A673 (cell line): ENCODE data around the gene GLRA3. TPM values are rescaled to one million over a fixed set of nuclear protein-coding genes. Genes with fewer than 3 reads are reported as not detected.
A peak's percentile ranks its signal among the peaks of the same experiment; 100 is the strongest.
"Not testable (repeated sequence)": the region's sequence is repeated elsewhere in the genome, so short reads cannot be mapped to it uniquely, and the experiment has no call there.

Experiments used
- Bru-seq: library from RNA; stranded (reverse); fragments of 400-500 nt; gene quantifications from one replicate; lab custom pipeline; 2021; lab: Mats Ljungman, UMichigan
- BruChase-seq, 2 experiments: library from RNA; stranded (reverse); fragments of 400-500 nt; gene quantifications; one replicate each; lab custom pipeline; 2021; lab: Mats Ljungman, UMichigan
- BruUV-seq: library from RNA; stranded (reverse); fragments of 400-500 nt; replicated peaks from 2 replicates; lab custom pipeline; 2021; lab: Mats Ljungman, UMichigan
- CTCF ChIA-PET: fragments of 300-600 bp; sonication (Branson Sonifier 250); formaldehyde crosslinking; loops from one replicate; lab custom pipeline; 2022; ENCODE audit warnings: antibody characterized with exemption; lab: Charles Lee
- POLR2A ChIA-PET: fragments of 300-600 bp; sonication (Branson Sonifier 250); formaldehyde crosslinking; loops from one replicate; lab custom pipeline; 2022; ENCODE audit warnings: antibody characterized with exemption; ENCODE audit not compliant: low non-redundant PET; lab: Charles Lee
- DNase-seq: peaks from one replicate; pipeline ENCODE4 v3.0.0-alpha.2; 2015; ENCODE audit warnings: low spot score
- H3K27ac ChIP-seq: fragments of 200-600 bp; sonication (generic); 2 replicates; pipeline ENCODE4 v1.5.1; 2016; ENCODE audit warnings: mixed run types, low read depth, mild to moderate bottlenecking, mixed read lengths, antibody characterized with exemption, low read length; ENCODE audit not compliant: poor library complexity, severe bottlenecking
- H3K27me3 ChIP-seq: fragments of 200-600 bp; sonication (generic); replicated peaks from 2 replicates; pipeline ENCODE4 v1.6.1; 2017; ENCODE audit warnings: mixed run types, low read depth, mild to moderate bottlenecking, mixed read lengths, antibody characterized with exemption, low read length; ENCODE audit not compliant: insufficient read depth, poor library complexity
- H3K36me3 ChIP-seq: fragments of 200-600 bp; sonication (generic); 2 replicates; pipeline ENCODE4 v1.6.1; 2016; ENCODE audit warnings: mixed run types, mild to moderate bottlenecking, mixed read lengths, antibody characterized with exemption, low read length; ENCODE audit not compliant: insufficient read depth, poor library complexity, severe bottlenecking
- H3K4me1 ChIP-seq: fragments of 200-600 bp; sonication (generic); 2 replicates; pipeline ENCODE4 v1.6.1; 2017; ENCODE audit warnings: mixed run types, mild to moderate bottlenecking, mixed read lengths, antibody characterized with exemption, low read length; ENCODE audit not compliant: insufficient read depth, poor library complexity, severe bottlenecking
- H3K4me3 ChIP-seq: fragments of 200-600 bp; sonication (generic); 2 replicates; pipeline ENCODE4 v1.5.1; 2016; ENCODE audit warnings: low read depth, mixed run types, mild to moderate bottlenecking, mixed read lengths, low read length; ENCODE audit not compliant: poor library complexity, severe bottlenecking
- H3K9me3 ChIP-seq: fragments of 200-600 bp; sonication (generic); 2 replicates; pipeline ENCODE4 v1.6.1; 2016; ENCODE audit warnings: mixed run types, low read depth, mild to moderate bottlenecking, mixed read lengths, antibody characterized with exemption, low read length; ENCODE audit not compliant: poor library complexity, severe bottlenecking
- EZH2 ChIP-seq: fragments of 200-600 bp; sonication (generic); IDR thresholded peaks from 2 replicates; pipeline ENCODE4 v1.6.1; 2017; ENCODE audit warnings: borderline replicate concordance, low read depth, mild to moderate bottlenecking, mixed read lengths, antibody characterized with exemption, low read length; ENCODE audit not compliant: poor library complexity, severe bottlenecking
- intact Hi-C: fragments of 100-400 bp; cut with micrococcal nuclease; formaldehyde crosslinking; loops from one replicate; pipeline ENCODE4 v1.10.0; 2022; ENCODE audit not compliant: unreplicated experiment
- long read RNA-seq: library from polyadenylated mRNA; stranded (forward); transcript quantifications from one replicate; pipeline ENCODE4 v2.0.0, GENCODE V29; 2022
- total RNA-seq: library from RNA; stranded (reverse); gene quantifications from 2 replicates; pipeline ENCODE4 v1.2.3, GENCODE V29; 2021
- TF ChIP-seq, protein P1 (sequence below): fragments of 300-800, 200-600 bp; sonication (generic); conservative IDR thresholded peaks from 2 replicates; pipeline ENCODE4 v1.5.1; 2017; ENCODE audit warnings: low read depth, mild to moderate bottlenecking, antibody characterized with exemption, low read length, moderate library complexity, mixed read lengths

Gene GLRA3
- total RNA-seq (0.06 TPM in 1 of 2 replicates, not detected in the other), Bru-seq, nascent RNA (percentile 11 among the genes with signal in this experiment), BruChase-seq, experiment 1, labeled RNA remaining after a 2-hour chase (percentile 1 among the genes with signal in this experiment), BruChase-seq, experiment 2, labeled RNA remaining after a 6-hour chase (percentile 3 among the genes with signal in this experiment)
- long read RNA-seq: 0 reads

DNA sequence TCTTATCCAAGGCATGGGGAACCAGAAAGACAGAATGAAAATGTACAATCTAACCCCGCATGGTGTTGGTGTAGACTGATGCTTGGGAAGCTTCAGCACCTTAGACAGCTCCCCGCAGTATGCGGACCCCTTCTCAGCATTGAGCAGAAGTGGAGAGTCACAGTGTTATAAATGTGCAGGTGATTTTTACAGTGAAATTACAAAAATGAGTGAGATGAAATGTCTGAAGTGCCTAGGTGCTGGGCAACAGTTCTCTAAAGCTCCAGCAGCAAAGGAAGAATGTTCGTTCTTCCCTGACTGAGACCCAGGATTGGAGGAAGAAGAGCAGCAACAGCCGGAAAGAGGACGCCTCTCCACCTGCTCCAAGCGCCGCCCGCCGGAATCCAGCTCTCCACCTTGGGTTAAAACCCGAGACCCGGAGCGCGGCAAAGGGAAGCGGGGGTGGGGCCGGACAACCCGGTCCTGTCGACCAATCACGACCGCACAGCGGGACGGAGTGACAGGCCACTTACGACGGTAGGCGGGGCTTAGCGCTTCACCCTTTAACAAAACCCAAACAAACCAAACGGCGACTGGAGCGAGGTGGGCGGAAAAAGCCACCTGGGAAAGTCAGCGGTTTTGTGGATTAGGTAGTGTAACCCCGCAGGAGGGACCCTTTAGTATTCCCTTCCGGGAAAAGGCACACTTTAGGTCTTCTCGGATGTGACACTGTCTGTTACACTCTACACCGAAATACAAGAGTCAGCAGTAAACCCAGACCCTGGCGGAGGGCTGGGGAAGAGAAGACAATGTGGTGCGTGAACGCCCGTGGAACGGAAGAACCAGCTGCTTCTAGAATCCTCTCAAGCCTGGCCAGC is at the start of gene GLRA3:
TSS of gene GLRA3 (minus strand) at position 403 of the 857 bp plus-strand sequence. CDS start 436 bp downstream, outside the sequence.
- Histone ChIP-seq H3K9me3 (no peaks in the 10 kb centered on the region), H3K27me3 (no peaks in the 10 kb centered on the region), H3K4me1 (no peaks in the 10 kb centered on the region), H3K27ac (no peak within 1 kb of the TSS), H3K4me3 (peak within 1 kb of the TSS; percentile 37), H3K36me3 (no peaks in the 10 kb centered on the region)
- no TSS peak for BruUV-seq
- intact Hi-C loops: no loop called here
- ChIA-PET POLR2A (no interaction called here), CTCF (no interaction called here)
- DNase-seq: peak; percentile 69
- TF ChIP-seq, protein P1, sequence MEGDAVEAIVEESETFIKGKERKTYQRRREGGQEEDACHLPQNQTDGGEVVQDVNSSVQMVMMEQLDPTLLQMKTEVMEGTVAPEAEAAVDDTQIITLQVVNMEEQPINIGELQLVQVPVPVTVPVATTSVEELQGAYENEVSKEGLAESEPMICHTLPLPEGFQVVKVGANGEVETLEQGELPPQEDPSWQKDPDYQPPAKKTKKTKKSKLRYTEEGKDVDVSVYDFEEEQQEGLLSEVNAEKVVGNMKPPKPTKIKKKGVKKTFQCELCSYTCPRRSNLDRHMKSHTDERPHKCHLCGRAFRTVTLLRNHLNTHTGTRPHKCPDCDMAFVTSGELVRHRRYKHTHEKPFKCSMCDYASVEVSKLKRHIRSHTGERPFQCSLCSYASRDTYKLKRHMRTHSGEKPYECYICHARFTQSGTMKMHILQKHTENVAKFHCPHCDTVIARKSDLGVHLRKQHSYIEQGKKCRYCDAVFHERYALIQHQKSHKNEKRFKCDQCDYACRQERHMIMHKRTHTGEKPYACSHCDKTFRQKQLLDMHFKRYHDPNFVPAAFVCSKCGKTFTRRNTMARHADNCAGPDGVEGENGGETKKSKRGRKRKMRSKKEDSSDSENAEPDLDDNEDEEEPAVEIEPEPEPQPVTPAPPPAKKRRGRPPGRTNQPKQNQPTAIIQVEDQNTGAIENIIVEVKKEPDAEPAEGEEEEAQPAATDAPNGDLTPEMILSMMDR: no peak
- TF ChIP-seq EZH2: no peak

DNA sequence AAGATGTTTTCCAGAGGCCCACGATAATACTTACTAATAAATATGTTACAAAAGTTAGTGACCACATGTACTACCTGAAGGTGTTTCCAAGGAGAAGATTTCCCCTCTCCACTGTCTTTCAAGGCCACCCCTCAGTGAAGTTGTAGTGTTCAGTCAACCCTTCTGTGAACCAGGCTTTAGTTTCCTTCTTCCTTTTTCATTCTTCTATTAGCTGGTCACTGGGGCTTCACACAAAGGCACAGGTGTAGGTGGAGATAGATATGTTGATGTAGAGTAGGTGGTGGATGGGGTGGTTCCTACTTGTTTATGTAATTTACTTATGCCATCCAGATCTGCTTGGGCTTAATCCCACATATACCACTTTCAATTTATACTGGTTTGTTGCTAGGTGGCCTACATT is 45.9 kb upstream of the GLRA3 start:
- POLR2A ChIA-PET: no interaction called here
- no peak for DNase-seq
- CTCF ChIA-PET: no interaction called here

DNA sequence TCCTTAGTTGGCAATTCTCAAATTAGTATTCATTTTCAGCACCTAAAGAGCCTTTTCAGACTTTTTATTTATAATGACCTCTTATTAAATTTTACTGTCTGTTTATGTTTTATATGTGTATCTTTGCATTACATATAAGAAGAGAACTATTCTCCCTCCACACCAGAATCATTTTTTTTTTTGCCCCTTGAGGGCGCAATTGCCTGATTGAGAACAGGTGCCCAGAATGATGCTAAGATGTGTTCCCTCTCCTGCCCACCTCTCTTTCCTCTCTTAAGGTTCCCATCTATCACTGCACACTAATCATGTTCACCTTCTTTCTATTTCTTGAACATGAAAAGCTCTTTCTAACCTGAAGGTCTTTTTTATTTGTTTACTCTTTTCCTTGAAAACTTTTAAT is 44.9 kb upstream of the GLRA3 start:
- peak; percentile 11 for DNase-seq
- BruUV-seq: no TSS peak
- Histone ChIP-seq H3K36me3 (no peaks in the 10 kb centered on the region), H3K27me3 (no peaks in the 10 kb centered on the region), H3K9me3 (no peaks in the 10 kb centered on the region), H3K27ac (no peak overlapping the region), H3K4me1 (no peaks in the 10 kb centered on the region), H3K4me3 (no peak overlapping the region)
- intact Hi-C loops: loop anchor here (5.0 kb wide), 1 partner anchor 378 kb away; no protein-coding TSS in a partner anchor
- ChIA-PET POLR2A (no interaction called here), CTCF (no interaction called here)
- no peak for TF ChIP-seq EZH2
- TF ChIP-seq, protein P1: peak; percentile 49

More for the DNA sequence above, 45.9 kb upstream of the GLRA3 start:
- BruUV-seq: no TSS peak
- Histone ChIP-seq H3K27me3 (no peaks in the 10 kb centered on the region), H3K36me3 (no peaks in the 10 kb centered on the region), H3K9me3 (no peaks in the 10 kb centered on the region), H3K4me1 (no peaks in the 10 kb centered on the region), H3K27ac (no peak overlapping the region), H3K4me3 (no peak overlapping the region)
- TF ChIP-seq EZH2: no peak
- TF ChIP-seq, protein P1: no peak
- intact Hi-C loops: loop anchor here (5.0 kb wide), 2 partner anchors 377 to 662 kb away; no protein-coding TSS in a partner anchor

- H3K9me3 ChIP-seq, H3K4me1 ChIP-seq, CTCF ChIA-PET, H3K27ac ChIP-seq, H3K4me3 ChIP-seq, DNase-seq, POLR2A ChIA-PET, H3K36me3 ChIP-seq, BruUV-seq, H3K27me3 ChIP-seq: not testable (repeated sequence)
- intact Hi-C loops: loop anchor here (5.0 kb wide), 1 partner anchor 379 kb away; no protein-coding TSS in a partner anchor
Measured at GRCh38 chr4:174873146-174873545, 44.1 kb upstream of the GLRA3 start.
